HCT116 (cell line): ENCODE data around the gene TIMP3.

Source experiments
- CEBPB ChIP-seq: IDR thresholded peaks from 2 replicates; pipeline ENCODE4 v1.6.1; 2012; ENCODE audit warnings: low read depth
- CTCF ChIP-seq, 3 experiments: fragments of 200-600 bp in 1 of 3; sonication (generic) in 1 of 3; IDR thresholded peaks in 2 of 3; conservative IDR thresholded peaks in 1 of 3; 2 replicates each; pipeline ENCODE4 v1.5.1; 2012 to 2017; ENCODE audit warnings: low read depth in 2 of 3, low read length in 2 of 3, antibody characterized with exemption in 1 of 3, borderline replicate concordance in 1 of 3, control low read depth in 1 of 3, mild to moderate bottlenecking in 1 of 3, mixed read lengths in 1 of 3, mixed run types in 1 of 3, moderate library complexity in 1 of 3; ENCODE audit not compliant: insufficient read depth in 1 of 3
- EGR1 ChIP-seq: IDR thresholded peaks from 2 replicates; pipeline ENCODE4 v1.6.1; 2012; ENCODE audit warnings: low read depth
- ELF1 ChIP-seq: IDR thresholded peaks from 2 replicates; pipeline ENCODE4 v1.6.1; 2012; ENCODE audit warnings: low read depth, borderline replicate concordance
- EZH2 ChIP-seq: fragments of 200-600 bp; sonication (generic); IDR thresholded peaks from 2 replicates; pipeline ENCODE4 v1.6.1; 2017; ENCODE audit warnings: antibody characterized with exemption, mixed run types
- EZH2phosphoT487 ChIP-seq: fragments of 200-600 bp; IDR thresholded peaks from 2 replicates; pipeline ENCODE4 v1.6.1; 2018; ENCODE audit warnings: antibody characterized with exemption, borderline replicate concordance
- JUND ChIP-seq: IDR thresholded peaks from 2 replicates; pipeline ENCODE4 v1.6.1; 2012
- POLR2A ChIP-seq: IDR thresholded peaks from 2 replicates; pipeline ENCODE4 v1.7.0; 2011; ENCODE audit warnings: borderline replicate concordance; ENCODE audit not compliant: insufficient read depth, insufficient read length; ENCODE audit errors: extremely low read depth
- POLR2AphosphoS5 ChIP-seq: IDR thresholded peaks from 2 replicates; pipeline ENCODE4 v1.6.1; 2011; ENCODE audit warnings: mild to moderate bottlenecking, low read depth, low read length, moderate library complexity
- RAD21 ChIP-seq: IDR thresholded peaks from 2 replicates; pipeline ENCODE4 v1.6.1; 2012; ENCODE audit warnings: low read depth, mild to moderate bottlenecking
- REST ChIP-seq: IDR thresholded peaks from 2 replicates; pipeline ENCODE4 v1.6.1; 2012; ENCODE audit warnings: low read depth
- SIN3A ChIP-seq: IDR thresholded peaks from 2 replicates; pipeline ENCODE4 v1.6.1; 2012; ENCODE audit warnings: low read depth
- YY1 ChIP-seq: IDR thresholded peaks from 2 replicates; pipeline ENCODE4 v1.6.1; 2011; ENCODE audit warnings: low read length, low read depth, moderate library complexity, mild to moderate bottlenecking; ENCODE audit not compliant: insufficient replicate concordance; ENCODE audit errors: extremely low read depth
- ZFX ChIP-seq: fragments of 450-650 bp; IDR thresholded peaks from 2 replicates; pipeline ENCODE4 v1.6.1; 2017

- TF ChIP-seq CTCF (IDR thresholded peaks at IDR 0.05 in 2 of 3, conservative IDR thresholded peaks at IDR 0.05 in 1 of 3; ENCODE audit: borderline replicate concordance in 1 of 3, insufficient read depth in 1 of 3, low read depth in 2 of 3, low read length in 2 of 3) (no peak), EZH2 (no peak), CEBPB (no peak), REST (no peak), RAD21 (no peak), SIN3A (no peak), POLR2A (no peak), ZFX (no peak), EGR1 (no peak), JUND (no peak), EZH2phosphoT487 (no peak), POLR2AphosphoS5 (no peak), ELF1 (no peak), YY1 (no peak)
These were observed 20.7 kb upstream of the TIMP3 start for GRCh38 chr22:32780726-32781310.
